Hepatocyte (in vitro differentiated cells): ENCODE data around the gene DPF3.

Source experiments
- EZH2 ChIP-seq: fragments of 200-600 bp; sonication (generic); IDR thresholded peaks from 2 replicates; pipeline ENCODE4 v1.6.1; 2016; ENCODE audit warnings: antibody characterized with exemption, mild to moderate bottlenecking, borderline replicate concordance
- TF ChIP-seq, protein P1 (sequence below): fragments of 200-600 bp; sonication (generic); IDR thresholded peaks from 2 replicates; pipeline ENCODE4 v1.5.1; 2016; ENCODE audit warnings: antibody characterized with exemption, mild to moderate bottlenecking; ENCODE audit not compliant: poor library complexity

DNA sequence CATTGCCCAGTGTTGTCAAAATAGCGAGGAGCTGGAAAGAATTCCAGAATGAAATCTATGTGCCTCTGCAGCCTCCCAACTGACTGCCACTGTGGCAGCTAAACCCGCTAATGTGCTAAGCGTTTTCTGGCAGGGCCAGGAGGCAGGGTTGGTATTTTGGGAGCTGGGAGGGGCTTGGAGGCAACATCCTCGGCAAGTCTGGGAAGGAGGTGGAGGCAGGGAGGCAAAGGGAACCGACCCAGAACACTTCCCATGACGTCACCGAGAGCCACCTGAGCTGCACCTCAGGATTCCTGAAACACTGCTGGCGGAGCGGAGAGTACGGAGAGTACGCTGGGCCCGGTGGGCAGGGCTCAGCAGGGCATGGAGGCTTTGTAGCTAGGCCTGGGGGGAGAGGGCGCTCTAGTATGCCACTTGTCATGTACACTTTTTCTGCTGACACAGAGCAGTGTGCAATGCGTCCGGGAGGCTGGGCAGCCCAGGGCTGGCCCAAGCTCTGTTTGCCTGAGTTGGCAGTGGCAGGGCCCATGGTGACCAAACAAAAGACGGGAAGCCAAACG lies 81.5 kb downstream of the DPF3 start:
- TF ChIP-seq, protein P1, sequence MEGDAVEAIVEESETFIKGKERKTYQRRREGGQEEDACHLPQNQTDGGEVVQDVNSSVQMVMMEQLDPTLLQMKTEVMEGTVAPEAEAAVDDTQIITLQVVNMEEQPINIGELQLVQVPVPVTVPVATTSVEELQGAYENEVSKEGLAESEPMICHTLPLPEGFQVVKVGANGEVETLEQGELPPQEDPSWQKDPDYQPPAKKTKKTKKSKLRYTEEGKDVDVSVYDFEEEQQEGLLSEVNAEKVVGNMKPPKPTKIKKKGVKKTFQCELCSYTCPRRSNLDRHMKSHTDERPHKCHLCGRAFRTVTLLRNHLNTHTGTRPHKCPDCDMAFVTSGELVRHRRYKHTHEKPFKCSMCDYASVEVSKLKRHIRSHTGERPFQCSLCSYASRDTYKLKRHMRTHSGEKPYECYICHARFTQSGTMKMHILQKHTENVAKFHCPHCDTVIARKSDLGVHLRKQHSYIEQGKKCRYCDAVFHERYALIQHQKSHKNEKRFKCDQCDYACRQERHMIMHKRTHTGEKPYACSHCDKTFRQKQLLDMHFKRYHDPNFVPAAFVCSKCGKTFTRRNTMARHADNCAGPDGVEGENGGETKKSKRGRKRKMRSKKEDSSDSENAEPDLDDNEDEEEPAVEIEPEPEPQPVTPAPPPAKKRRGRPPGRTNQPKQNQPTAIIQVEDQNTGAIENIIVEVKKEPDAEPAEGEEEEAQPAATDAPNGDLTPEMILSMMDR = no peak
- TF ChIP-seq EZH2 = no peak
